GM18505 (cell line): Measurements from ENCODE around the gene C16orf54.
A peak's percentile ranks its signal among the peaks of the same experiment; 100 is the strongest.
"Not testable (repeated sequence)": the region's sequence is repeated elsewhere in the genome, so short reads cannot be mapped to it uniquely, and the experiment has no call there.

Source experiments
- ATAC-seq: cut with Tn5 transposase; IDR thresholded peaks from one replicate; pipeline ENCODE4 v1.9.1; 2021; ENCODE audit not compliant: unreplicated experiment
- POLR2A ChIP-seq: IDR thresholded peaks from 4 replicates; pipeline ENCODE4 v1.6.1; 2011; ENCODE audit warnings: borderline replicate concordance; ENCODE audit not compliant: insufficient read depth, insufficient read length; ENCODE audit errors: extremely low read depth

Gene C16orf54, protein sequence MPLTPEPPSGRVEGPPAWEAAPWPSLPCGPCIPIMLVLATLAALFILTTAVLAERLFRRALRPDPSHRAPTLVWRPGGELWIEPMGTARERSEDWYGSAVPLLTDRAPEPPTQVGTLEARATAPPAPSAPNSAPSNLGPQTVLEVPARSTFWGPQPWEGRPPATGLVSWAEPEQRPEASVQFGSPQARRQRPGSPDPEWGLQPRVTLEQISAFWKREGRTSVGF

DNA sequence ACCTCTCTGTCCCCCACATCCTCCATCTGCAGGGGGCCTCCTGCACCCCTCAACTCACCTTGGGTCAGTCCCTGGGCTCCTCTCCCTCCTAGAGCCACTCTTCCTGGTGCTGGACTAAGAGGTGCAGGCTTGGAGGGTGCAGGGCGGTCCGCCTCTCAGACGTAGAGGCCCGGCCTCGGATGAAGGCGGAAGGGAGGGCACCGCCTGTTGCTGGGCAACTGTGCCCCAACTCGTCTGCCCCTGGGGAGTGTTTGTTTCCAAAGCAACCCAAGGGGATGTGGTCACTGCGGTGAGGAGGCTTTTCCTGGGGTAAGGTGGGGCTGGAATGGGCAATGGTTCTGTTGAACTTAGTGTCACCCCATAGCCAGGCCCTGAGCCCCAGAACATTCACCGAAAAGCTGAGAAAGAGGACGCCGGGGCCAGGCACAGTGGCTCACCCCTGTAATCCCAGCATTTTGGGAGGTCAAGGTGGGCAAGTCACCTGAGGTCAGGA is at the start of gene C16orf54:
Gene C16orf54 (minus strand): TSS at position 138 of the 493 bp plus-strand sequence. CDS start 1,039 bp downstream, outside the sequence.
- peak; percentile 84 for ATAC-seq

DNA sequence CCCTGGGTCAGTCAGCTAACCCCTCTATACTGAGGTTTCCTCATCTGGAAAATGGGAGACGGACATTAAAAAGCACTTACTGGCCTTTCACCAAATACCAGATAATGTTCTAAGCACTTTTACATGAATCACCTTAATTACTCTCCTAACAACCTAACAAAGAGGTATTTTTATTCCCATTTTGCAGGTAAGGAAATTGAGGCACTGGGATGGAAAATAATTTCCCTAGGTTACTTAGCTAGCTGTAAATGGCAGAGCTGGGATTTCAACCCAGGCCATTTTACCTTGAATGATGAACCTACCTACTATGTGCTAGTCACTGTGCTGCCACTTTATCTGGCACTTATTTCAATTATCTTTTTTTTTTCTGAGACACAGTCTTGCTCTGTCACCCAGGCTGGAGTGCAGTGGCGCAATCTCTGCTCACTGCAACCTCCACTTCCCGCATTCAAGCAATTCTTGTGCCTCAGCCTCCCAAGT is 48.5 kb upstream of the C16orf54 start:
- no peak for TF ChIP-seq POLR2A

More for the DNA sequence above, at the start of gene C16orf54:
- TF ChIP-seq POLR2A = no peak

DNA sequence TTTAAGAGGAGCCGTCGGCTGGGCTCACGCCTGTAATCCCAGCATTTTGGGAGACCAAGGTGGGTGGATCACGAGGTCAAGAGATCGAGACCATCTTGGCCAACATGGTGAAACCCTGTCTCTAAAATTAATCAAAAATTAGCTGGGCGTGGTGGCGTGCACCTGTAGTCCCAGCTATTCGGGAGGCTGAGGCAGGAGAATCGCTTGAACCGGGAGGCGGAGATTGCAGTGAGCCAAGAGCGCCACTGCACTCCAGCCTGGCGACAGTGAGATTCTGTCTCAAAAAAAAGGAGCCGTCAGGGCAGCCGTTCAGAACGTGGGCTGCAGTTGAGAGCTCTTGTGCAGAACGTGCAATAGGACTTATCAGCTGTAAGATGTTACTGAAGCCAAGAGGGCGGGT is 47.4 kb upstream of the C16orf54 start:
- ATAC-seq = not testable (repeated sequence)

More for the DNA sequence above, 48.5 kb upstream of the C16orf54 start:
- no peak for ATAC-seq

DNA sequence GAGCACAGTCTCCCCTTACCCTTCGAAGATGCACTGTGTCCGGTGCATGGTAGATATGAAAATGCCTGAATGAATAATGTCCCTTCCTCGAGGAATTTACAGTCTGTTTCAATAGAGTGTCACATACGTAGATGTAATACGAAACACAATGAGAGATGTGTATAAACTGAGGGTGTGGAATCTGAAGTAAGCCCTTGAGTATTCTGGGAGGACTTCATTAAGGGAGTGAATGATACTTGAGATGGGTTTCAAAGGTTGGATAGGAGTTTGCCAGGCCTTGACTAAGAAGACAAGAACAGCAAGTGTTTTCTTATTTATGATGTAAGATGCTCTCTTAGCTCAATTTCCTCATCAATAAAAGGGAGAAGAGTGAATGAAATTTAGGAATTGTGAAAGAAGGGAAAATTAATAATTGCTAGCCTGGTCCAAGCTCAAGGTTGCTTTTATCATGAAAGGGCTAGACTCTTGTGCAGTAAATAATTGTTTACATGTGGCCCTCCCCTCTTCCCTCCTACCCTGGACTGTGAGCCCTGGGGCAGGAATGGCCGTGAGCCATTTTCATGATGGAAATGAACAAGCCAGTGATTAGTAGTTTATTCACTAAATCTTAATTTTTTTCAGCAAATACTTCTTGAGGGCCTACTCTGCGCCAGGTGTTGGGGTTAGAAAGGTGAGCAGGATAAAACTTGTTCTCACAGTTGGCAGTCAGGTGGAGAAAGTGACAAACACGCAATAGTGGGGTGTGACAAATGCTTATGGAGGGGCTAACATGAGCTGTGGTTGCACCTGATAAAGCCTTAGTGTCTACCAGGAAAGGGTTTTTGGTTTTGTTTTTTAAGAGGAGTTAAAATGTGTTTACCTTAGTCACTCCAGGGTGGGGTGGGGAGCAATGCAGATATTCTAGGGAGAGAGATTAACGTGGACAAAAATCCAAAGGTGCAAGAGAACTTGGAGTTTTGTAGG is 46.3 kb upstream of the C16orf54 start:
- TF ChIP-seq POLR2A = no peak

DNA sequence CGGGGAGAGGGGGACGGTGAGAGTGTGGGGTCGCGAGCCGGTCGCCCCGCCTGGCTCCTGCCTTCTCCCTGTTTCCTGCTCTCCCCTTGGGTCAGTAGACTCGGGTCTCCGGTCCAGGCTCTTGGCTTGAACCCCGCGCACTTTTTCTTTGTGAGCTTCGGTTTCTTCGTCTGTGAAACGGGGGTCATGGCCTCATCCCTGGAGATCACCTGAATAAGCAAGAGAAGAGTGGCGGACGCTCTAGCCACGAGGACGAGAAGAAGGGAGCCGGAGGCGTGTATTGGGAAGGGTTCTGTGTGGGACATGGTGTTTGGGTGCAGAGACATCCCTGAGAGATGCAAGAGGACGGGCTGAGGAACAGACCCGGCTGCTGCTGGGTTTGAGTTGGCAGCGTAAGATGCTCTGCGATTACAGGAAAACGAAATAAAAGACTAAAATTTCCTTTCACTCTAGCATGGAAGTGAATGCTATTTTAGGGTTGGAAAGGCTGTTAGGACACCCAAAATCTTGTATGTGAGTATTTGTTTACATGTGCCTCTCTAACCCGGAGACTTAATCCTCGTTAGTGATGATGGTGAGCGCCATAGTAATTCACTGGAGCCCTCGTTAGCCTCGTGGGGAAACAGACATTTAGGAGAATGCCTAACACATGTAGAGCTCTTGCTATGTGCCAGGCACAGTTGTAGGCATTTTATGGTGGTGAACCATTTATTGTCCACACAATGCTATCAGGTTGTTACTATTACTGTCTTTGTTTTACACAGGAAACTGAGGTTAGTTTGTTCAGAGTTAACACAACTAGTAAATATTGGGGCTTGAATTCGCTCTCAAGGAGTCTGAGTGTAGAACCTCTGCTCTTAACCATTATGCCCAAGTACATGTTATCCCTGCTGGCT is 45.4 kb upstream of the C16orf54 start:
- no peak for TF ChIP-seq POLR2A
- no peak for ATAC-seq

More for the DNA sequence above, 46.3 kb upstream of the C16orf54 start:
- ATAC-seq = no peak

DNA sequence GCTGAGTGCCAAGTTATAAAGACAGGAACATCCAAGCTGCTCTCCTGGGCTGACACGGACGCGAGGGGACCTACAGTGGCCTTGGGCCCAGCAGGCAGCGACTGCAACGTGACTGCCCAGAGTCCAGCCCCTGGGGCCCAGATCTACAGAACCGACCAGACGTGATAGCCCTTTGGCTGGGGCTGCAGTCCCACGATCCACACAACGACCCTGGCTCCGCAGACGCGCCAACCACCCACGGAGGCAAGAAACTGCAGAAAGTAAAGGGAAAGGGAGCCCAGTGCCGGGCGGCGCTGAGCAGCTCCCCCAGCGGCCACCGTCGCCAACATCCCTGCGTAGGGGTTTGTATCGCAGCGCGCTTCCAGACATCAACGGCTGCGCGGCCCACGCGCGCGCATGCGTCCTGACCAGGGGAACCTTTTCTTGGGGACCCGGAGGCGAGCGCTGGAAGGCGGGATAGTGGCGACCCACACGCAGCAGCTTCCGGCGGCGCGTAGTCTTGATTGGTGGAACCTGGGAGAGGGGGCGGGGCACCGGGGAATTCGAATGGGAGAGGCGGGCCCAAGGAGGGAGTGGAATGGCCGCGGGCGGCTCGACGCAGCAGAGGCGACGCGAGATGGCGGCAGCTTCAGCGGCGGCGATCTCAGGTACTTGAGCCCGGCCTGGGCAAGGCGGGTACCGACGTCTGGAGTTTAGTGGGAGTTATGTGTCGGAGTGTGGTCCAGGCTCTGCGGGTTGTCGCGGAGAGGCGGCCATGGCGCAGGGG is 44.6 kb upstream of the C16orf54 start, which contains the start of gene KIF22:
Gene KIF22 (plus strand): TSS at position 569 of the 766 bp plus-strand sequence. CDS start 9 bp downstream, at position 578.
- ATAC-seq = peak; percentile 88
- TF ChIP-seq POLR2A = peak; percentile 80

DNA sequence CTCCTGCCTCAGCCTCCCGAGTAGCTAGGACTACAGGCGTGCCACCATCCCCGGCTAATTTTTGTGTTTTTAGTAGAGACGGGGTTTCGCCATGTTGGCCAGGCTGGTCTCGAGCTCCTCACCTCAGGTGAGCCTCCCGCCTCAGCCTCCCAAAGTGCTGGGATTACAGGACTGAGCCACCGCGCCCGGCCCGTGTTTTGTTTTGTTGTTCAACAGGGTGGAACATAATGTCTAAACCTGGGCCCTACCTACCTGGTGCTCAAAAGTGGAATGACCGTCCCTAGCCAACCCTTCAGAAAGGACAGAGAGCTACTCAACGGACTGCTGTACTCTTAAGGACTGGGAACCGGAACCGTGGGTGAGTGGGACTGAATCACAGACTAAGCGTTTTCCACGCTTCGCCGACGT is 44.0 kb upstream of the C16orf54 start:
- ATAC-seq = no peak
- TF ChIP-seq POLR2A = no peak

DNA sequence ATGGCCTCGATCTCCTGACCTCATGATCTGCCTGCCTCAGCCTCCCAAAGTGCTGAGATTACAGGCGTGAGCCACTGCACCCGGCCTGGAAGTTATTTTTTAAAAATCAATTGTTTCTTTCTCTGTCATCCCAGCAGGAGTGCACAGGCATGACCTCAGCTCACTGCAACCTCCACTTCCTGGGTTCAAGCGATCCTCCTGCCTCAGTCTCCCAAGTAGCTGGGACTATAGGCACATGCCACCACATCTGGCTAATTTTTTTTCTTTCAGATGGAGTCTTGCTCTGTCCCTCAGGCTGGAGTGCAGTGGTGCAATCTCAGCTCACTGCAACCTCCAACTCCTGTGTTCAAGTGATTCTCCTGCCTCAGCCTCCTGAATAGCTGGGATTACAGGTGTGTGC is 41.4 kb upstream of the C16orf54 start:
- ATAC-seq = not testable (repeated sequence)

DNA sequence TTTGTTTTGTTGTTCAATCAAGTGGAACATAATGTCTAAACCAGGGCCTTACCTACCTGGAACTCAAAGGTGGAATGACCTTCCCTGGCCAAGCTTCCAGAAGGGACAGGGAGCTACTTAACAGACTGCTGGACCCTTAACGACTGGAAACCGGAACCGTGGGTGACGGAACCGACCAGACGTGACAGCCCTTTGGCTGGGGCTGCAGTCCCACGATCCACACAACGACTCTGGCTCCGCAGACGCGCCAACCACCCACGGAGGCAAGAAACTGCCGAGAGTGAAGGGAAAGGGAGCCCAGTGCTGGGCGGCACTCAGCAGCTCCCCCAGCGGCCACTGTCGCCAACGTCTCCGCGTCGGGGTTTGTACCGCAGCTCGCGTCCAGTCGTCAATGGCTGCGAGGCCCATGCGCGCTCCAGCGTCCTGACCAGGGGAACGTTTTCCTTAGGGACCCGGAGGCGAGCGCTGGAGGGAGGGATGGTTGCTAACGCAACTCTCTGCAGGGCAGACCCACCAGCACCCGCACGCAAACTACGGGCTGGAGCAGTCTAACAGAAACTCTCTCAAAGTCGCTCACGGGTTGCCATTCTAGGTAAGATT is 39.2 kb upstream of the C16orf54 start:
- TF ChIP-seq POLR2A = no peak
- ATAC-seq = no peak

DNA sequence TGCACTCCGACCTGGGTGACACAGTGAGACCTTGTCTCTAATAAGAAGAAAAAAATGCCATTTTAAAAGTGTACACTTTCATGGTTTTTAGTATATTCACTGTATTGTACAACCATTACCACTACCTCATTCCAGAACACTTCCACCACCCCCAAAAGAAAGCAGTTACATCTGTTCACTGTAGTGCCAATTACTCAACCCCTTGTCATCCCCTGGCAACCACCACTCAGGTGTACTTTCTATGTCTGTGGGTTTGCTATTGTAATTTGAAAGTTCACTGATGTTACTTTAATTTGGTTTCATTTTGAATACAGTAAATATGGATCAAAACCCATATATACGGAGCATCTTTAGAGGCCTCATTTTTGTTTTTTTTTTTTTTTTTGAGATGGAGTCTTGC is 38.4 kb upstream of the C16orf54 start:
- no peak for ATAC-seq
- TF ChIP-seq POLR2A = no peak

DNA sequence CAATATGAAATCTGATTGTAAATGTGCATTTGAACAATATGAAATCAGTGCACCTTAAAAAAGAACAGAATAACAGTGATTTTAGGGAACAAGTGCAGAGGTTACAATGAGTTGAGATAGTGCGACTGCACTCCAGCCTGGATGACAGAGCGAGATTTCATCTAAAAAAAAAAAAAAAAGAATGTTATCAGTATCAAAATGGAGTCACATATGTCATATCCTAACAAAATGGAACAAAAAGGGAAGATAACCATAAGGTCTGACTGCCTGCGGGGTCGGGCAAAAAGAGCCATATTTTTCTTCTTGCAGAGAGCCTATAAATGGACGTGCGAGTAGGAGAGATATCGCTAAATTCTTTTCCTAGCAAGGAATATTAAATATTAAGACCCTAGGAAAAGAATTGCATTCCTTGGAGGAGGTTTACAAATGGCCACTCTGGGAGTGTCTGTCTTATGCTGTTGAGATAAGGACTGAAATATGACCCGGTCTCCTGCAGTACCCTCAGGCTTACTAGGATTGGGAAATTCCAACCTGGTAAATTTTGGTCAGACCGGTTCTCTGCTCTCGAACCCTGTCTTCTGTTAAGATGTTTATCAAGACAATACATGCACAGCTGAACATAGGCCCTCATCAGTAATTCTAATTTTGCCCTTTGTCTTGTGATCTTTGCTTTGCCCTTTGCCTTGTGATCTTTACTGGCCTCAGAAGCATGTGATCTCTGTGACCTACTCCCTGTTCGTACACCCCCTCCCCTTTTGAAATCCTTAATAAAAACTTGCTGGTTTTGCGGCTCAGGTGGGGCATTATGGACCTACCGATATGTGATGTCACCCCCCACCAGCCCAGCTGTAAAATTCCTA is 37.5 kb upstream of the C16orf54 start:
- not testable (repeated sequence) for ATAC-seq
